DMS 273 (cell line): ENCODE data around the gene IMPA2.
"Not testable (repeated sequence)": the region's sequence is repeated elsewhere in the genome, so short reads cannot be mapped to it uniquely, and the experiment has no call there.

ENCODE experiments used
- DNase-seq: peaks from one replicate; lab custom pipeline; 2025; ENCODE audit not compliant: unreplicated experiment; lab: John Stamatoyannopoulos, UW

Gene IMPA2

DNA sequence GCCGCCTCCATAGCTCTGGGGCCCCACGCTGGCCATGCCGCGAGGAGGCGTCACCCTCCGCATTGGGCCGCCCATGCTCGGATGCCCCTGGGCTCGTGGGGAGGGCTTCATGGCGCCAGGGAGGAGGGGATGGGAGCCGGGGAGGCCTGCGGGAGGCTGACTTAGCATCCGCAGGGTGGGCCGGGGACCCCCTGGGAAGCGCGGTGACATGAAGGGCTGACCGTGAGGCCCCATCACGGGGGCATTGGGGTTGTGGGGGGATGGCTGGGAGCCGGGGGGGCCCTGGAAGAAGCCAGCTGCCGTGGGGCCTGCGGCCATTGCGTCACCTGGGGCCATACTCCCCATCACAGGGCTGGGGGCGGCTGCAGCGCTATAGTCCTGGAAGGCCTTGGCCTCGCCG is 86.4 kb downstream of the IMPA2 start:
- no peak for DNase-seq

DNA sequence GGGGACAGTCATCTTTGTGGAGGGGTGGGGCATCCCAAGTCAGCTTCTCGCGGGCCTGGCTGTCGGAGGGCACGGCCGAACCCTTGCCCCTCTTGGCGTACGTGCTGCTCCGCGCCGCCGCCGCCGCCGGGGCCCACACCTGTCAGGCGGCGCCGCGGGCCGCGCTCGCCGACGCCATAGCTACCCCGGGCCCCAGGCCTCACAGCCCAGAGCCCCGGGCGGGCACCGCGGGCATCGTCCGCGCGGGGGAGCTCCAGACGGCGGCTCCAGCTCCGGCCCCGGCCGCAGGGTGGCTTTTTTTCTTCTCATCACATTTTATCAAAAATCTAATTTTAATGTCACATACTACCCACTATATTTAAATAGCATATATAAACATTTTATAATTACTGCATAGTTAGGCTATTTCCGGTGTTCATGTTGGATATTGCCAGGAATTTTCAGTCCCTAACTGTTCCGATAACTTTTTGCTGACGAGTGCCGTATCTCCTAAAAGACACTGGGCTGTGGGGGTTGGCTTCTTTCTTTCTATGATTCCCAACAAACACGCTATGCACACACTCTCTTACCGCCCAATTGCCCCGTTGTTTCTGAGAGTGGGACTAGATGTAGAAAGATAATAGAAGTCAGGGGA is 87.1 kb downstream of the IMPA2 start:
- not testable (repeated sequence) for DNase-seq

DNA sequence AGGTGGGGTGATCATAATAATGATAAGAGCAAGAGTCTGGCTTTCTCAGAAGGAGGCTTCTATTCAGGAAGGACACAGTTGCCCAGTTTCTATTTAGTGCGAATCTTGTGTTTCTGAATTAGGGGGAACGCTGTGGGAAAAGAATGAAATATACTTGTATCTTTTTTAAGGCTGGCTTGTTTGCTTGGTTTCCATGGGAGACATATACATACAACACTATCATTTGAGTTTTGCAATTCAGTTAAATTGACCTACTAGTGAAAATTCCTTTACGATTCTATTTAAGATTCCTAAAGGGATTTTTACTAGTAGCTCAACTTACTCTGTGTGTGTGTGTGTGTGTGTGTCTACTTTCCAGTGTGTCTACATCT is 87.6 kb downstream of the IMPA2 start:
- no peak for DNase-seq

DNA sequence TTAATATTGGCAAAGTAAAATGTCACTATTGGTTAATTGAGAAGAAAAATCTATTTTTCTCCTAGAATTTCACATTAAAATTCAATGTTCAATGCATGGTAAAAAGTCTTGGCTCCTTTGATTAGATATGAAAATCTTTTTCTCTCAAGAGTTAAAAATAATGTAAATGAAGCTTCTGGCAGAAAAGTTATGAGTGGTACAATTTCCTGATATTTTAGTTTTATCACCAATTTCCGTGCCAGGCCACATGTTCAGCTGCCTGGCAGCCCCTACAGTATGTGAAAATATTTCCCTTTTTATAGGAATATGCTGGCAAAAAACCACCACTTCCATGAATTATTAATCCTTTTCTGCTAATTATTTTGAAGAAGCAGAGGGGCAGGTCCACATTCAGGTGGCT is 89.8 kb downstream of the IMPA2 start:
- not testable (repeated sequence) for DNase-seq

DNA sequence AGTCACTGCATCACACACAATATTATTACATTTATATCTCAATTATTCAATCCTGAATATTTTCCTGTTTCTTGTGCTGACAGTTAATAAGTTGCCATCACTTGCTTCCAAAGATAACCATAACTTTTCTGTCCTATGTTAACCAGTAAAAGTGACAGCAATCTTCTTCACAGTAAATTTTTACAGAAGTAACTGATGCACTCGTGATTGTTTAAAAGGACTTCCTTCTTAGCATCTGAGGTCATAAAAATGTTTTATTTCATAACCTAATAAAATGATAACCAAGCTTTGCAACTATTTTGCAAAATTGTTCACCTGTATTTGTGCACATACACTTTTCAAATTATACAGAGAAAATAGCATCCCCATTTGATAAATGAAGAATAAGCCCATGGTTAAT is 91.7 kb downstream of the IMPA2 start:
- no peak for DNase-seq

DNA sequence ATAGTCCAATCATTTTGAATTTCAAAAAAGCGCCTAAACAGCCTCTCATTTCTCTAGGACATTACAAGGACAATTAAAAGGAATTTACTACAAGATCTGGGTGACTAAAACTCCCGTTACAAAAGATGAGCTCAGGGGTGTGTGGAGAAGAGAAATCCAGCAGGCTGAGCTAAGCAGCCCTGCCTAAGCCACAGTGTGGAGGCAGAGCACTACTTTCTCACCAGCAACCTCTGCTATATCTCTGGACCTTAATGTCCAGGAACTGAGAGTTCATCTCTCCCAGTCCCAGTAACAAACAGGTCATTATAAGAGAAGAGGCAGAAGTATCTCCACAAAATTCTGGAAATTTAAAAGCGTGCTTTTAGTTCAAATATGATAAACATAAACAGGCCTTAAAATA is 93.4 kb downstream of the IMPA2 start:
- DNase-seq = peak; percentile 41

DNA sequence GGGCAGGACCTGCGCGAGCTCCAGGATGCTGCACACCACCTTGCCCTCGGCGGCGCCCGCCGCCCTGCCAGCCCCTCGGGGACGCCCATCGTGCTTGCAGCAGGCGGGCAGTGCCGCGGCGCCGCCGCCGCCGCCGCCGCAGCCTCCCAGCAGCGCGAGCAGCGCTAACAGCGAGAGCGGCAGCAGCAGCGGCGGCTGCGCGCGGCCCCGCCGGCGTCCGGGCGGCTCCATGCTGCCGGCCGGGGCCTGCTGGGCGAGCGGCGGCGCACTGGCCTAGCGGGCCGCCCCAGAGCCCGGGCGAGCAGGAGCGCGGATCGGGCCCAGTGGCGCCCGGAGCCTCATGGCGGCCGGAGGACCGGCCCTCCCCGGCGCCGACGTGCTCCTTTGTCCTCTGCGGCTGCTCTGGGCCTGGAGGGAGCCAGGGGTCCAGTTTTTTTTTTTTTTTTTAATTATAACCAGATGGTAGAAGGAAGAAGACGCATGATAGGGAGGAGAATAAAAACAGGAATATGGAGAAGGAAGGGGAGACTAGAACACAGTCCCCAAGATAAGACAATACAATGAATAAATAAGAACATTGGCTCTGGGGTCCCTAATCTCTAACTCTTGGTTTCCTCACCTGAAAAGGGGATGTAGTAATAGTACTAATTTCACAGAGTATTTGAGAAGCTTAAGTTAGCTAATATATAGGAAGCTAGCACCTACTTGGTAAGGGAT is 95.3 kb downstream of the IMPA2 start:
- DNase-seq = peak; percentile 82

DNA sequence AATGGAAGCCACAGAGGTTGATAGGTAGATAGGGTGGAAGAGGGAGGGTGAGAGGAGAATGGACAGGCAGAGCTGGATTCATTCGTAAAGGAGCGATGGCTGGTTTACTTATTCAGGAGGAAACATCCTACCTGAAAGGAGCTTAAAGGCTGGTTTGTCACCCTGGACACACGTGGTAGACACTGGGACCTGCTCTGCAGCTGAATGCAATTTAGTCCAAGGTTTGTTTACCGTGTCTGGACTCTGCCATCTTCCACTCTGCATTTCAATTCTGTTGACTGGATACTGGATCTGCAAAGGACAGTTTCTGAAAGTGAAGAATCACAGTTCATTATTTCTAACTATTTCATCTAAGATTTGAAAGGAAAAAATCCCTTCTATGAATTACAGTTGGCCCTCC is 96.7 kb downstream of the IMPA2 start:
- not testable (repeated sequence) for DNase-seq

DNA sequence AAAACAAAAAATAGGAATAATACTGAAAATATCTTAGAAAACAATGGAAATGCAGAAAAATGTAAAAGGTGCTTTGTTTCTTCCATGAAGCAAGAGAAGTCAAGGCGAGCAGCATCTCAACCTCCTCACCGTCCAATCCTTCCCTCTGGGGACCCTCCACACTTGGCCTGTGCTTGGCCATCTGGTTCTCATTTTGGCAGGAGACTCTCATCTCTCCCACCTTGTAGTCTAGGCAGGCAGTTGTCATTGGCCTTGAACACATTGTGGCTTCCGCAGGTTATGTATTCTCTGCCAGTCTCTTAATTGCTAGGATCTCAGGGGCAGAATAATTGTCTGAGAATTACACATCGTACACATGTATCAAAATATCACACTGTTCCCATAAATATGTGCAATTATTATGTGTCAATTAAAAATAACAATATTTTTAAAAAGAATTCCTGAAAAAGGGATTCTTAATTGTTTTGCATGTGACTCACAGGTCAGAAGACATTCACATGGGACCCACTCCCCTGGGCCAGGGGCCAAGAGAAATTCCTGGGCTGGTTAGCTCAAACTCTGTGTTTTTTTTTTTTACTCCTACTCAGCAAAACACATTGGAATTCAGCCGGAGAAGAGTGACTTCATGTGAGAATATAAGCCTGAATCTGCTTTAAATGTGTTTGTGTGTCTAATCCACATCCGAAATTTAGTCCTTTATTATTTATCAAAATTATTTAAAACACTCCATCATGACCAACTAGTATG is 98.4 kb downstream of the IMPA2 start:
- DNase-seq = peak; percentile 69
